ENCODE measurements around the gene APMAP.

GRCh38 chr20:25000268-25000801 is 7.8 kb upstream of the APMAP start:
- TF ChIP-seq SSRP1 (CRISPR knock-in tag; IDR thresholded peaks at IDR 0.05) (no peak), STAT5B (CRISPR knock-in tag; IDR thresholded peaks at IDR 0.05) (no peak), ZNF230 (CRISPR knock-in tag; IDR thresholded peaks at IDR 0.05) (no peak), ATF3 (CRISPR knock-in tag; IDR thresholded peaks at IDR 0.05) (no peak)

All from HepG2 (cell line).